IMR-90 (cell line): ENCODE measurements around the gene ASXL3. TPM values are rescaled to one million over a fixed set of nuclear protein-coding genes. Genes with fewer than 3 reads are reported as not detected.

Source experiments
- ATAC-seq: fragments of 200-7000 bp; cut with Tn5 transposase; 2 replicates; pipeline ENCODE4 v1.9.1; 2020; ENCODE audit warnings: low read depth, mild to moderate bottlenecking, moderate library complexity
- BruUV-seq: library from RNA; stranded (reverse); fragments of 400-500 nt; replicated peaks from 2 replicates; lab custom pipeline; 2021; lab: Mats Ljungman, UMichigan
- CTCF ChIA-PET: fragments of 300-600 bp; formaldehyde crosslinking; extraction: SDS; loops from one replicate; lab custom pipeline; 2021; ENCODE audit warnings: antibody characterized with exemption; lab: Yijun Ruan, JAX
- POLR2A ChIA-PET: fragments of 300-600 bp; sonication (Branson Sonifier 250); formaldehyde crosslinking; loops from one replicate; lab custom pipeline; 2022; ENCODE audit warnings: antibody characterized with exemption; ENCODE audit not compliant: unreplicated experiment; lab: Charles Lee
- DNase-seq: peaks from one replicate; pipeline ENCODE4 v3.0.0; 2013
- H2AFZ ChIP-seq: replicated peaks from 2 replicates; pipeline ENCODE3; 2013; ENCODE audit warnings: low read length, mild to moderate bottlenecking; ENCODE audit not compliant: poor library complexity
- H2AK5ac ChIP-seq: 2 replicates; pipeline ENCODE4 v1.6.1; 2013; ENCODE audit warnings: low read depth, low read length, inconsistent platforms
- H2AK9ac ChIP-seq: replicated peaks from 2 replicates; pipeline ENCODE3; 2013; ENCODE audit warnings: mild to moderate bottlenecking, low read depth, low read length, moderate library complexity; ENCODE audit not compliant: poor library complexity
- H2BK120ac ChIP-seq: 2 replicates; pipeline ENCODE4 v1.6.1; 2013; ENCODE audit warnings: low read depth, low read length, inconsistent platforms
- H2BK15ac ChIP-seq: 3 replicates; pipeline ENCODE4 v1.6.1; 2013; ENCODE audit warnings: low read depth, low read length, inconsistent platforms
- H2BK20ac ChIP-seq: 2 replicates; pipeline ENCODE4 v1.6.1; 2013; ENCODE audit warnings: low read depth, mild to moderate bottlenecking, inconsistent platforms, low read length, moderate library complexity
- H2BK5ac ChIP-seq: 2 replicates; pipeline ENCODE4 v1.6.1; 2013; ENCODE audit warnings: mild to moderate bottlenecking, low read depth, low read length, inconsistent platforms; ENCODE audit not compliant: poor library complexity, severe bottlenecking
- H3K14ac ChIP-seq: replicated peaks from 2 replicates; pipeline ENCODE4 v1.6.1; 2013; ENCODE audit warnings: low read depth, low read length, inconsistent platforms
- H3K18ac ChIP-seq: 2 replicates; pipeline ENCODE4 v1.6.1; 2013; ENCODE audit warnings: low read depth, low read length, control low read depth
- H3K23ac ChIP-seq: 2 replicates; pipeline ENCODE4 v1.6.1; 2013; ENCODE audit warnings: low read depth, low read length, inconsistent platforms
- H3K27ac ChIP-seq: 2 replicates; pipeline ENCODE4 v1.5.1; 2013; ENCODE audit warnings: mild to moderate bottlenecking, control low read depth, low read length; ENCODE audit not compliant: insufficient read depth
- H3K27me3 ChIP-seq: 2 replicates; pipeline ENCODE4 v1.6.1; 2013; ENCODE audit warnings: low read length; ENCODE audit not compliant: control insufficient read depth, insufficient read depth
- H3K36me3 ChIP-seq: 2 replicates; pipeline ENCODE4 v1.6.1; 2013; ENCODE audit warnings: low read length, mixed read lengths; ENCODE audit not compliant: control insufficient read depth, insufficient read depth
- H3K4ac ChIP-seq: 2 replicates; pipeline ENCODE4 v1.6.1; 2013; ENCODE audit warnings: low read depth, low read length, inconsistent platforms
- H3K4me1 ChIP-seq: 2 replicates; pipeline ENCODE4 v1.6.1; 2013; ENCODE audit warnings: low read length, mixed read lengths; ENCODE audit not compliant: control insufficient read depth, insufficient read depth
- H3K4me2 ChIP-seq: 2 replicates; pipeline ENCODE4 v1.6.1; 2013; ENCODE audit warnings: low read depth, mild to moderate bottlenecking, control low read depth, low read length, moderate library complexity
- H3K4me3 ChIP-seq: 2 replicates; pipeline ENCODE4 v1.5.1; 2013; ENCODE audit warnings: low read depth, mild to moderate bottlenecking, control low read depth, low read length, moderate library complexity; ENCODE audit not compliant: insufficient read depth
- H3K56ac ChIP-seq: 2 replicates; pipeline ENCODE4 v1.6.1; 2013; ENCODE audit warnings: low read length, inconsistent platforms; ENCODE audit not compliant: insufficient read depth; ENCODE audit errors: extremely low read depth
- H3K79me1 ChIP-seq, 2 experiments: 2 replicates each; pipeline ENCODE4 v1.6.1; 2013; ENCODE audit warnings: low read length in 2 of 2, inconsistent platforms in 1 of 2, low read depth in 1 of 2
- H3K9ac ChIP-seq: 2 replicates; pipeline ENCODE4 v1.6.1; 2013; ENCODE audit warnings: low read depth, low read length, control low read depth
- H3K9me1 ChIP-seq: 2 replicates; pipeline ENCODE4 v1.6.1; 2013; ENCODE audit warnings: low read length, inconsistent platforms; ENCODE audit not compliant: insufficient read depth
- H3K9me3 ChIP-seq: 2 replicates; pipeline ENCODE4 v1.6.1; 2013; ENCODE audit warnings: low read length; ENCODE audit not compliant: control insufficient read depth, insufficient read depth
- H4K20me1 ChIP-seq: 2 replicates; pipeline ENCODE4 v1.6.1; 2013; ENCODE audit warnings: low read length, inconsistent platforms; ENCODE audit not compliant: insufficient read depth
- H4K5ac ChIP-seq: 2 replicates; pipeline ENCODE4 v1.6.1; 2013; ENCODE audit warnings: mild to moderate bottlenecking, low read depth, low read length, control low read depth
- H4K8ac ChIP-seq, 2 experiments: 2 replicates each; pipeline ENCODE4 v1.6.1; 2013; ENCODE audit warnings: low read depth in 2 of 2, low read length in 2 of 2, control low read depth in 1 of 2, inconsistent platforms in 1 of 2
- H4K91ac ChIP-seq: 2 replicates; pipeline ENCODE4 v1.6.1; 2013; ENCODE audit warnings: low read depth, low read length, inconsistent platforms; ENCODE audit not compliant: insufficient read depth
- BHLHE40 ChIP-seq: fragments of 150-350 bp; IDR thresholded peaks from 2 replicates; pipeline ENCODE4 v1.6.1; 2016; ENCODE audit warnings: mild to moderate bottlenecking, low read depth, low read length
- CEBPB ChIP-seq: IDR thresholded peaks from 2 replicates; pipeline ENCODE4 v1.6.1; 2012; ENCODE audit warnings: low read depth, low read length, improper control_type of control experiment
- CHD1 ChIP-seq: IDR thresholded peaks from 2 replicates; pipeline ENCODE4 v1.6.1; 2012; ENCODE audit warnings: low read depth, low read length, improper control_type of control experiment
- CTCF ChIP-seq: conservative IDR thresholded peaks from 2 replicates; pipeline ENCODE4 v1.5.1; 2012; ENCODE audit warnings: mild to moderate bottlenecking, low read depth, low read length, improper control_type of control experiment
- FOS ChIP-seq: fragments of 150-350 bp; IDR thresholded peaks from 2 replicates; pipeline ENCODE4 v1.6.1; 2016; ENCODE audit warnings: low read depth, low read length
- MAZ ChIP-seq: IDR thresholded peaks from 2 replicates; pipeline ENCODE4 v1.6.1; 2012; ENCODE audit warnings: low read depth, mild to moderate bottlenecking, low read length, improper control_type of control experiment, moderate library complexity, borderline replicate concordance
- NFE2L2 ChIP-seq: fragments of 150-350 bp; IDR thresholded peaks from 2 replicates; pipeline ENCODE4 v1.6.1; 2016; ENCODE audit warnings: low read depth, mild to moderate bottlenecking, low read length
- POLR2A ChIP-seq: IDR thresholded peaks from 2 replicates; pipeline ENCODE4 v1.6.1; 2012; ENCODE audit warnings: mild to moderate bottlenecking, low read depth, low read length
- RAD21 ChIP-seq: IDR thresholded peaks from 2 replicates; pipeline ENCODE4 v1.6.1; 2012; ENCODE audit warnings: low read length, improper control_type of control experiment
- RFX5 ChIP-seq: IDR thresholded peaks from 2 replicates; pipeline ENCODE4 v1.8.0; 2012; ENCODE audit warnings: low read depth, mild to moderate bottlenecking, low read length, moderate library complexity
- SMC3 ChIP-seq: fragments of 150-350 bp; IDR thresholded peaks from 2 replicates; pipeline ENCODE4 v1.6.1; 2016; ENCODE audit warnings: low read depth, mild to moderate bottlenecking, antibody characterized with exemption, low read length, moderate library complexity
- USF2 ChIP-seq: fragments of 150-350 bp; IDR thresholded peaks from 2 replicates; pipeline ENCODE4 v1.6.1; 2017; ENCODE audit warnings: mild to moderate bottlenecking, antibody characterized with exemption, low read length, low read depth
- WGBS, 2 experiments: methylation state at CpG; one replicate each; pipeline versions ENCODE4 v1.1.5 to v1.1.7; 2013; ENCODE audit warnings: missing lambda C conversion rate in 2 of 2; ENCODE audit not compliant: insufficient read length in 1 of 2; ENCODE audit errors: extremely low coverage in 2 of 2; 5-methylcytosine and 5-hydroxymethylcytosine counted together
- dilution Hi-C: fragments of 300-500 bp; cut with HindIII; formaldehyde crosslinking; loops from one replicate; pipeline ENCODE4 v1.14.3; 2018; ENCODE audit warnings: low sequenced_read_pairs; ENCODE audit not compliant: unreplicated experiment
- in situ Hi-C: fragments of 300-500 bp; cut with MboI; formaldehyde crosslinking; loops from 3 replicates; pipeline ENCODE4 v1.14.3; 2019; ENCODE audit warnings: low sequenced_read_pairs, inconsistent platforms, mixed read lengths
- intact Hi-C: fragments of 100-400 bp; cut with micrococcal nuclease; formaldehyde crosslinking; loops from 2 replicates; pipeline ENCODE4 v1.10.0; 2022
- polyA plus RNA-seq, 3 experiments: library from polyadenylated mRNA; depleted of rRNA; stranded (reverse); fragments of >200 nt; gene quantifications; 2 replicates each; pipeline ENCODE4 v1.2.3, GENCODE V29; 2012; ENCODE audit warnings: low replicate concordance in 1 of 3
- total RNA-seq: library from RNA; depleted of rRNA; stranded (reverse); fragments of >200 nt; gene quantifications from 2 replicates; pipeline ENCODE4 v1.2.3, GENCODE V29; 2012

ASXL3 gene
- total and polyA plus RNA-seq, 2 of the 4 experiments (the other 2 are of a cell fraction), result 0.03 to 0.54 TPM

GRCh38 chr18:33600846-33601245 lies 22.8 kb downstream of the ASXL3 start:
- intact Hi-C loops, result no loop called here
- WGBS, 2 experiments, result no CpG with 5 or more reads among the region's 3 CpGs

More at GRCh38 chr18:33600846-33601245, 22.8 kb downstream of the ASXL3 start:
- Histone ChIP-seq H2AK9ac (no peak overlapping the region), H2BK120ac (no peak overlapping the region), H2BK15ac (no peak overlapping the region), H3K4me3 (no peak overlapping the region), H3K18ac (no peak overlapping the region), H2BK20ac (no peak overlapping the region), H4K8ac (no peak overlapping the region), H3K4me1 (peaks cover 3% of the 10 kb centered on the region; the same call in 1 of the 2 replicates), H3K36me3 (no peaks in the 10 kb centered on the region), H3K4ac (no peak overlapping the region), H3K79me1 (no peaks in the 10 kb centered on the region), H3K9ac (no peak overlapping the region), H2BK5ac (no peak overlapping the region), H3K56ac (no peak overlapping the region), H2AFZ (no peak overlapping the region), H3K4me2 (no peak overlapping the region), H4K5ac (no peak overlapping the region), H3K23ac (no peak overlapping the region), H2AK5ac (no peak overlapping the region), H3K14ac (no peak overlapping the region), H4K91ac (no peak overlapping the region), H3K27me3 (no peaks in the 10 kb centered on the region), H3K9me1 (no peaks in the 10 kb centered on the region), H4K20me1 (no peaks in the 10 kb centered on the region), H3K27ac (no peak overlapping the region), H3K9me3 (no peaks in the 10 kb centered on the region)
- in situ Hi-C loops, result no loop called here
- ChIA-PET CTCF (no interaction called here), POLR2A (no interaction called here)
- DNase-seq (no peak), ATAC-seq (no peak)
- TF ChIP-seq FOS (no peak), NFE2L2 (no peak), USF2 (no peak), CHD1 (no peak), POLR2A (no peak), CTCF (no peak), CEBPB (no peak), MAZ (no peak), RAD21 (no peak), BHLHE40 (no peak), SMC3 (no peak), RFX5 (no peak)
- BruUV-seq, result no TSS peak
- dilution Hi-C loops, result no loop called here
